ENCODE data around the gene MDM2.

MDM2 gene

GRCh38 chr12:68876461-68876860 lies 68.5 kb downstream of the MDM2 start:
- DNase-seq: peak in 13 of 56 donors; percentile 3 to 43 (median 16)

GRCh38 chr12:68877583-68877982 lies 69.6 kb downstream of the MDM2 start:
- DNase-seq: no peak

GRCh38 chr12:68878283-68878682 lies 70.3 kb downstream of the MDM2 start:
- no peak for DNase-seq

- DNase-seq: no peak
Observed at GRCh38 chr12:68878846-68879245, 70.9 kb downstream of the MDM2 start.

- DNase-seq: peak in 2 of 56 donors; percentile 12 to 20
Observed at GRCh38 chr12:68880660-68881325, 72.8 kb downstream of the MDM2 start.

GRCh38 chr12:68882251-68882964 lies 74.4 kb downstream of the MDM2 start:
- DNase-seq: no peak

GRCh38 chr12:68883151-68883550 lies 75.2 kb downstream of the MDM2 start:
- no peak for DNase-seq

DNA sequence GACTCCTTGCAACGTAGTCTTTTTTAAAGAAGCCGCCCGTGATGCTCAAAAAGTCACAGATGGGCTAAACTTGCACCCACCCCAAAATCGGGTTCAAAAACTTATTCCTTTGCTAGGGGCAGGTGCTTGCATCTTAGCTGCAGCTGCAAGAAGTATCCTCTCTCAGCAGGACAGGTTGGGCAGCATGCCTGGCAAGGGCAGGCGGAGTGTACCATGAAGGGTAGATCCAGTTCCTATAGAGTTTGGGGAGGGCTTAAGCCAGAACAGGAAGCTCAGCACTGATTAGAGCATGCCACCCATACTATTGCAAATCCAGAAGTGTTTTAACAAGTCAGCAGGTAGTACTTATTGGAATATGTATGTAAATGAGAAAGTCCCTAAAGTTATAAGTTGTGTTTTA lies 76.3 kb downstream of the MDM2 start:
- no peak for DNase-seq

GRCh38 chr12:68885381-68885780 lies 77.4 kb downstream of the MDM2 start:
- no peak for DNase-seq

DNA sequence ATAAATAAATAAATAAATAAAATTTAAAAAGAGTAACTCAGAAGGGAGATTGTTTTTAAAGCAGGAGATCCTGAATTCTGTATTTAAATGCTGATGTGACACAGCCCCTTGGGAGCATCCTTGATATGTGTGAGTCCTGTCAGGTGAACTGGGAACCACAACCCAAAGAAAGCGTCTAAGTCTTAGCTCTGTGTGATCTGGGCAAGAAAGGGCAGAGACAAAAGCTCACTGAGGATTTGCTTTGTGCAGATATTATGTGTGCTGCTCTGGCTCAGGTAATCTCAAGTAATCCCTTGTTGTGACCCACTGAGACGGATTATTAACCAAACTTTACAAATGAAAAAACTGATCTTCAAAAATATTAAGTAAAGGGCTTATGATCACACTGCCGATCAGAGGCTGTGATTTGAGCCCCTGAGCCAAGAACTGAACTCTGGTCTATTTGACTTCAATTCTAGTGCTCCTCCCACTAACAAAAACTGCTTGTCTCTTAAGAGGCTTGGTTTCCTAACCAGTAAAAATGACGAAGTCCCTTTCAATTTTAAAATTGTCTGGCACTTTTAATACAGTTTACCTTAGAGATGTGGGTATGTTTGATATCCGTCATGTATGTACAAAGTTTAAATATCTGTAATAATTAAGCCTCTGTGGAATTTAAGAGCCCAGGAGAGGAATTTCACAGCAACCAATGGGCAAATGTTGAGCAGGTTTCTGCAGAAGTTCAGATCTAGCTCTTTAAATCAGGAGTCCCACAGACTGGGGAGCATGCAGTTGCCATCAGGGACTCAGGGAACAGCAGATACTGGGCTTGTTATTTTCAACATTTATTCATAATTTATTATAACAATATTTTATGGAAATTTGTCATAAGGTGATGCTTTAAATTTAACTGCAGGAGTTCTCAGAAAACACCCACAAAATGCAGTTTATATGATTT lies 78.9 kb downstream of the MDM2 start:
- no peak for DNase-seq

DNA sequence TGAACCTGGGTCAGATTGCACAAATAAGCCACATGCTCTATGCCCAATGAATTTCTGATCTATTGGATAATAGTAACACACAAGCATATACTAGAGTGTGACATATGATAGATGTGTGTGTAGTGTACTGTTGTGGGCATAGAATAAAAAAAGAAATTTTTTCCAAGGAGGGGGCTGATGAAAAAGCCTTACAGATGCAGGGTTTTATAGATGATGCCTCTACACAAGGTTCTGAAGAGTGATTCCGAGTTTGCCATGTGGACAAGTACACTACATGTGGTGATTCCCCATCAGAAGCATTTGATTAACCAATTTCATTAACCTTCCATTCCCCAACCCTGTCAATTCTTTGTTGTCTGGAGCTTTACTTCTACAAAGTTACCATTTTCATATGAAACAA lies 79.7 kb downstream of the MDM2 start:
- DNase-seq: no peak

DNA sequence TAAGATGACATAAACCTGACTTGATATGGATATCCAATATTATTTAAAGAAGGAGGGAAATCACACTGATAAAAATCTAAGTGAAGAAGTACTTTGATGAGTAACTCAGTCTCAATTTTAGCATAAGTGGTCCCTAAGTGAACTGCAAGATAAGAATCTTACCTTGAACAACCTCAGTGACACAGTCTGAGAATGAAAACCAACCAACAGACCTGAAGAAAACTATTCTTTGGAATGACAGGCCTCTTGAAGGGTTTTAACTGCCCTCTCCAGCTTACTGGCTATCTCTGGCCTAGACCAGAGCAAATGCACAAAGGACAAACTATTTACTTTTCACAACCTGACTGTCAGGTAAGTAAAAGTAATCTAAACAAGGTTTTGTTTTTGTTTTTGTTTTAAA lies 80.3 kb downstream of the MDM2 start:
- DNase-seq: no peak

GRCh38 chr12:68890701-68891113 lies 82.7 kb downstream of the MDM2 start:
- DNase-seq: no peak

DNA sequence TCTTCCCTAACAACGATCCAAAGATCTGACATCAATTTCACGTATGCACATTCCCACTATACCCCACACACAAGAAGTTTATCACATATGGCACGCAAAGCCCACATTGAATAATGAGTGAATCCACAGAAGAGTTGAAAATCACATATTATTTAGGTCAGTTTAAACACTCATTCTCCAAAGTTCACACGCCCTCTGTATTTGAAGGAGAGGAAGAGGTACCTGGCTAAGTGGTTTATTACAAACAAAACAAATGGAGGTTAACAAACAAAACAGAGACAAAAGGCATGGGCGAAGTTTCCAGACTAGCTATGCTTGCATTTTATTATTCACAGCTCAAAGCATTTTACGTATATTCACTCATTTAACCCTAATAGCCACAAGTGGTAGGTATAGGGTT lies 83.2 kb downstream of the MDM2 start:
- no peak for DNase-seq

DNA sequence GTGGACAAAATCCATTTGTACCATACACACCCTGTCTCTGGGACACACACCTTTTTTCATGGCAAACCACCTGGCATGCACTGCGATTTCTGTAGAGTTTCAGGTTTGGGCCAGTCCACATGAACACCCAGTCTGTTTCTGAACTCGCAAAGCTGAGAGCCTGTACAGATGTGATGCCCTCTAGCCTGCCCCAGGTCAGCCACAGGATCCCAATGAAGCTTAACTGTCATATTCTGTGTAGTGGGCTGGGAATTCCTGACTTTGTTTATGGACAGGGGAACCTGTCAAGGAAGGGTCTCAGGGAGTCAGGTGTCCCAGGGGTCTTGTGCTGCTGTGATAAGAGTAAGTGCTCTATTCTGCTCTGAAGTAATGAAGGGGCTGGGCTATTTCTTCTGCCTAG lies 85.2 kb downstream of the MDM2 start:
- DNase-seq: no peak

- no peak for DNase-seq
Observed at GRCh38 chr12:68893741-68894140, 85.8 kb downstream of the MDM2 start.

GRCh38 chr12:68894276-68894855 lies 86.4 kb downstream of the MDM2 start:
- DNase-seq: no peak

- DNase-seq: no peak
Observed at GRCh38 chr12:68896881-68897540, 89.0 kb downstream of the MDM2 start.

GRCh38 chr12:68899251-68899771 lies 91.3 kb downstream of the MDM2 start:
- peak in 10 of 56 donors; percentile 4 to 27 (median 10) for DNase-seq

DNA sequence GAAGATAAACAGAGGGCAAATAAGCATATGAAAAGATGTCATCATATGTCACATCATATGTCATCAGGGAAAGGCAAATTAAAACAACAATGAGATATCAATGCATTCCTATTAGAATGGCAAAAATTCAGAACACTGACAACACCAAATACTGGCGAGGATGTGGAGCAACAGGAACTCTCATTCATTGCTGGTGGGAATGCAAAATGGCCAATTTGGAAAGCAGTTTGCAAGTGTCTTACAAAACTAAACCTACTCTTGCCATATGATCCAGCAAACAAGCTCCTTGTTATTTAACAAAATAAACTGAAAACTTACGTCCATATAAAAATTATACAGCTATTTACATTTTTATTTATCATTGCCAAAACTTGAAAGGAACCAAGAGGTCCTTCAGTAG lies 92.3 kb downstream of the MDM2 start:
- DNase-seq: no peak
